Measurements from ENCODE around the gene HDAC9.
"Not testable (repeated sequence)": the region's sequence is repeated elsewhere in the genome, so short reads cannot be mapped to it uniquely, and the experiment has no call there.

Gene HDAC9

GRCh38 chr7:18990700-18991099 lies 495.2 kb downstream of the HDAC9 start:
- not testable (repeated sequence) for DNase-seq

- no peak for DNase-seq
Measured at GRCh38 chr7:18993933-18994668, 498.6 kb downstream of the HDAC9 start.

- no peak for DNase-seq
Measured at GRCh38 chr7:18995270-18995671, 499.7 kb downstream of the HDAC9 start.

GRCh38 chr7:18995811-18996426 lies 500.4 kb downstream of the HDAC9 start:
- no peak for DNase-seq

- no peak for DNase-seq
Measured at GRCh38 chr7:18996583-18996982, 501.0 kb downstream of the HDAC9 start.

DNA sequence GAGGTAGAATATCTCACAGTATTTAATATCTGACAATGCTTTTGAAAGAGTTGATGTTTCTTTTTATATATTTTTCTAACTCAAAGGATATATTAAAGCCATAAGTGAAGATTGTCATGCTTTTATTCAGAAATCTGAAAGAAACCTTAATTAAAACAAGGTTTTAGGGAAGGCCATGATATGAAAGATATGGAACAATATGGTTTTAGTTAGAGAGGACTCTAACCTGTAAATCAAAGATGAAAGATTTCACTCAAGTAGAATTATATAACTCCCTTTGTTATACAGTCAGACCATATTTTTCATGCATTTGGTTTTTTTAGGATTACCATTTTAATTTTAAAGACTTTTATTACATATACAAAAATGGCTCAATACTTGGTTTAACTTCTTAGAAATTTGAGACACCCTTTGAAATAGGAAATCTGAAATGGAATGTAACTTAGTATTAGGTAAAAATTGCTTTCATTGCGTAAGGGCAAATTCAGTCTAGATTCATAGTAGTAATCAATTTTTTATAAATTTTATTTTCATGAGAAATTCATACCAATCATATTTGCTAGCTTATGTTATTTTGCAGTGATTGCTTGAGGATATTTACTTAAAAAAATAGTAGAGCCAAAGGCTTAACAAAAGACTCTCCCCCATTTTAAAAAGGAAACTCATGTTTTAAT lies 502.1 kb downstream of the HDAC9 start:
- DNase-seq: no peak

GRCh38 chr7:19000410-19000809 lies 504.9 kb downstream of the HDAC9 start:
- no peak for DNase-seq

GRCh38 chr7:19001854-19002253 lies 506.3 kb downstream of the HDAC9 start:
- no peak for DNase-seq

- no peak for DNase-seq
Measured at GRCh38 chr7:19009241-19009935, 513.8 kb downstream of the HDAC9 start.

- DNase-seq: no peak
Measured at GRCh38 chr7:19009936-19010280, 514.4 kb downstream of the HDAC9 start.

DNA sequence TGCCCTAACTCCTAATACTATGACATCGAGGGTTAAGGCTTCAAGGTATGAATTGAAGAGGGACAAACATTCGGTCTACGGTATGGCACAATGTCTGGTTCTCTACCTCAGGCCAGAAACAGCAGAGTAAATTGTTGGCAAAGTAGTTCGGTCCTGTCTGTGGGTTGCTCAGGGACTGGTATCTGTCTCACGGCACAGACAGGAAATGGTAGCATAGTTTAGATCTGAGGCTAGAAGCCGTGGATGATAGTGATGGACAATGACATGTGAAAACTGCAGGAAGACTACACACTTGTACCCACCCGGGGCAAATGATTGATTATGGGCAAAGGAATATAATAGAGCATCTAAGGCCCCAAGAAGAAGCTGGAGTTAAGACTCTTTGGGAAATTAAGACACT lies 515.7 kb downstream of the HDAC9 start:
- no peak for DNase-seq

- no peak for DNase-seq
Measured at GRCh38 chr7:19015098-19015497, 519.5 kb downstream of the HDAC9 start.

DNA sequence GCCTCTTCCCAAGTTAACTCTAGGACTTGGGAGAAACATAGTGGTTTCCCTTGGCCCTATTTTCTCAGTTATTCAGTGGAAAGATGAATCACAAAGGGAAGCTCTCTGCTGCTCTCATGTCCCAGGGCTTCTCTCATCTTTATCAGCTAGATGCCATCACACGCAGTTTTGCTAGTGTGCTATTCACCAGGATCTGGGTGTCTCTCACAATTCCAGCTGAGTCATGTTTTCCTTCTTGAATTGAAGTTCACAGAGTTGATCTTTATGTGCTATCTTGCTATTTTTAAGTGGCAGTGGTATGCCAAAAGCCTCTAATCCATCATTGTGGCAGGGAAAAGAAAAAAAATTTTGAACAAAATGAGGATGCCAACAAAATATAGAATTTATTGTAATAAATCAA lies 520.6 kb downstream of the HDAC9 start:
- no peak for DNase-seq

DNA sequence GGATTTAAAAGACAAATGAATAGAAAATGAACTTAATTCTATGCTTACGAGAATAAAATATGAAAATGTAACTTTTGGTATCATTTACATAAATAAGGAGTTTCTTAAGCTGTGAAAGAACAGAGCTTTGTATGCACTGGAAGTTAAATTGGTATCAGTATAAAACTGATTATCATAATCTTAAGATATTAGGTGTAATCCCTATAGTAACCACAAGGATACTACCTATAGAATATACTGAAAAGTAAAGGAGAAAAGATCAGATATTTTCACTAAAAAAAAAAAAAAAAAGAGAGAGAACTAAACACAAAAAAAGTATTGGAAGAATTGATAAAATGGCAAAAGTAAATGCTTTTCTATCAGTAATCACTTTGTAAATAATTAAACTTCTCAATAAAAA lies 521.8 kb downstream of the HDAC9 start:
- DNase-seq: no peak

DNA sequence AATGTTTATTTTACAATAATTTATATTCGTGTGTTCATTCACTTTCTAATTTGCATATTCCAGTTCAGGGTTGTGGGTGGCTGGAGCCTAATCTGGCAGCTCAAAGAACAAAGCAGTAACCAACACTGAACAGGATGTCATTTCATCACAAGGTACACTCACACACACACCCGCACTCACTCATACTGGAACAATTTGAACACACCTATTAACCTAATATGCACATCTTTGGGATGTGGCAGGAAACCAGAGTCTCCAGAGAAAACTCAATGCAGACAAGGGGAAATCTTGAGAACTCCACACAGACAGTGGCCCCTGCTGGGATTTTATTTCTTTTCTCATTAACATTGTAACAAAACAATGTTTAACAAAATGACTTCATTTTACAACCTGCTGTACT lies 524.5 kb downstream of the HDAC9 start:
- DNase-seq: no peak

DNA sequence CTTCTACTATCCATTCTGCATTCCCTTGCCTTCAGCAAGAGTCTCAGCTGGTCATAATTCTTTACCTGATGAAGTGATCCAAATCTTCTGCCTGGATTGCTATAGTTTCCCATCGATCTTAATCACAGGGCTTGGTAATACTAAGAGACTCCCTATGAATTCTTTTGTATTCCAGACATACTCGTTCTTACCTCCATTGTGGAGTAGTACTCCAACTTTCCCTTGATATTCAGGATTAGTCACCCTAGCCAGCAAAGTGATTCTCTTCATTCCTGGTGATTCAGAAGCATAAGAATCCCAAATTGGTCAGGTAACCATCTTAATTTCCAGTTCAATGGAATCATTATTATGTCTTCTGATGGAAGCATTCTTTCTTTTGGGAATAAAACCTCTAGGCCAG lies 525.2 kb downstream of the HDAC9 start:
- no peak for DNase-seq

GRCh38 chr7:19023477-19023876 lies 527.9 kb downstream of the HDAC9 start:
- DNase-seq: no peak

- no peak for DNase-seq
Measured at GRCh38 chr7:19024261-19024660, 528.7 kb downstream of the HDAC9 start.

DNA sequence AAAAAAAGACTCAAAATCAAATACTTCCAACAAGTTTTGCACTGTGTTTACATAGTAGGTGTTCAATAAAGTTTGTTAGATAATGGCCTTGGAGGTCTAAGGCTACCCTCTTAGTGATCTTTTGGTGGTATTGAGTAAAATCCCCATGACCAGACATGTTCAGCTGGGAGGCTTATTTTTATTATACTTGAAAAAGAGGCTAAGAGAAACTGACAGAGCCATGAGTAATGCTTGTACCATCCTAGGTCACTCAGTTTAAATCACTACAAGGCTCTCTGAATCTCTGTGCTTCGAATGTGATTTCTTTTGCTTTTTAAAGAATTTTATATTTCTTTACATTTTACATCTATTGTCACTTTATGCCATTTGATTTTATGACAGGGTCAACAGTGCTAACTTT lies 531.3 kb downstream of the HDAC9 start:
- no peak for DNase-seq

DNA sequence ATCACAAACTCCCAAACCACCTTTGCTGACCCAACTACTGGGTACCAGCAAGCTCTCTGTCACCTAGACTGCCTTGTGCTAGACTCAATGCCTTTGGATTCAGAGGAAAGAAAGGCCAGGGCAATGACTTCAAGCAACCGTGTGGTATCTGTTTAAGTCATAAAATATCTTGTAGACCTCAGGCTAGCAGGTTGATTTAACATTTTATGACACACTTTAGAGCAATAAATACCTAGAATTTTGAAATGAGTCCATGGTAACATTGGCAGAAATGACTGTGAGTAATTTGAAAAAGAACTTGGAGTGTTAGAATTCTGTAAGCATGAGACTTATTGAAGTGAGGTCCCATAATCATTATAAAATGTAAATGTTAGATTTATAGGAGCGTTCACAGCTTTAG lies 534.7 kb downstream of the HDAC9 start:
- no peak for DNase-seq

GRCh38 chr7:19032942-19033341 lies 537.4 kb downstream of the HDAC9 start:
- DNase-seq: not testable (repeated sequence)

- peak; percentile 53 for DNase-seq
Measured at GRCh38 chr7:19051767-19052375, 556.3 kb downstream of the HDAC9 start.
